Activated CD4-positive, alpha-beta T cell treated with anti-CD3 and anti-CD28 coated beads, Interleukin-2, amount 50 U/mL, for 24 hours (primary cell): ENCODE measurements around the gene METTL24.
"Not testable (repeated sequence)": the region's sequence is repeated elsewhere in the genome, so short reads cannot be mapped to it uniquely, and the experiment has no call there.

ENCODE experiments used
- DNase-seq, 2 donors: peaks; one replicate each; pipeline ENCODE4 v3.0.0-alpha.2; 2020; ENCODE audit warnings: low read depth in 1 of 2, low spot score in 1 of 2

The METTL24 gene

GRCh38 chr6:110317189-110317588, 41.0 kb downstream of the METTL24 start:
- no peak for DNase-seq

DNA sequence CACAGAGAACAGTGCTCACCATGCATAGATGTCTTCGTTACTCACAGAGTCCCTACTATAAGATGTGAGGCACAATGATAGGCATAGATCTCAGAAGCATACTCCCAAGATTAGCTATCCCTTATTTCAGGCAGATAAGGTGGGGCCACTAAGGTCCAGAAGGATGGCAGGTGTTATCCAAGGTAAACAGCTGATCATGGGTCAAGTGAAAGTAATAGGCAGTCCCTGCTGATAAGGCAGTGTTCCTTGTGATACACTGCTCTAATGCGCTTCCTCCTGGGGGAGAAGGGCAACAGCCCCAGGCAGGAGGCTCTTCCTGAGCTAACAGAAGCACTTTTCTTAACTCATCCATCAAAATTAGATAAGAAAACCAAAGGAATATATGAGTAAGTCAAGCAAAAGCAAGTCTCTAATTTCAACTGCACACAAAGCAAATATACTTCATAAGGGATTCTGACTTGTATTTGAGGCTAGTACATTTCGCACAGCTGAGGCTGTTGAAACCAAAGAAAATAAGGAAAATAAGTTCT, 42.2 kb downstream of the METTL24 start:
- DNase-seq = no peak

DNA sequence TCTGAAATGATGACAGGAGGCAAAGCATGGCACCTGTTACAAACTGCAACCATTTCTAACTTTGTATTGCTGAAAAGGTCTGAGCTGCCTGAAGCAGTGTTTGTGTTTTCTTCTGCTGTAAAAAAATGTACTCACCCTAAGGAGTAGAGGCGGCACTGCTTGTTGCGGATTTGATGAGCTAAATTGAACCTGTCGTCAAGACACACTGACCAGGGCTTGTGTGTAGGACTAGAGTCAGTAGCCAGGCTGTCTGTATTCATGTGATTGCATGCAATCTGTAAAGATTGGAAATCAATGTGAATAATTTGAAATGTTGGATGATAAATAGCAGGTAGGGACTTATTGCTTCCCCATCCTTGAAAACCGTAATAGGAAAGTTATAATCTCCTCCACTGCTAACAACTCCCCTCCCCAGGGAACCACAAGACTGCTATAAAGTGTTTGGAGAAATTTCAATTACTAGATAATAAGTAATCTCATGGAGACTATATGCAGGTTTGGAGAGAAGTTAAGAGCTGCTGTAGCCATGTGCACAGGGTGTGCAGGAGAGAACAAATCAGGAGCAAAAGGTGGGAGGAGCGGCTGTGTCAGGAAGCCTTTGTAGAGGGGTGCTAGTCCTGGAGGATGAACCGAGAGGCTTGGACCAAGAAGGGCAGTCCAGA, 42.8 kb downstream of the METTL24 start:
- no peak for DNase-seq

- no peak for DNase-seq
These were observed 47.2 kb downstream of the METTL24 start for GRCh38 chr6:110310861-110311446.

GRCh38 chr6:110309432-110309831, 48.7 kb downstream of the METTL24 start:
- DNase-seq = not testable (repeated sequence)

DNA sequence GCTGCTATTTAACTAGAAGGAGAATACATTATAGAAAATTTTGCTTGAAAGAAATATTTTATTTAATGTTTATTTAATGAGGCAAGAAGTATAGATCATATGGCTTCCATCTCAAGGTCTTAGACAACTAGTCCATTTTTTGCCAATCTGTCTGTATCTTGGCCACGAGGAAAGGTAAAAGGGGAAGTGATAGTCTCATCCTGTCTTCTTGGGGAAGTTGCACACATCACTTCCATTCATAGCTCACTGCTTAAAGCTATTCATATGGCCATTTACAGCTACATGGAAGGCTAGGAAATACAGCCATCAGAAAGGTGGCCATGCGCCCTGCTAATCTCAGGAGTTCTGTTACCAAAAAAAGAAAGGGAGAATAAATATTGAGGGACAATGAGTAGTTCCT, 50.8 kb downstream of the METTL24 start:
- no peak for DNase-seq

- not testable (repeated sequence) for DNase-seq
These were observed 52.3 kb downstream of the METTL24 start for GRCh38 chr6:110305832-110306231.

- not testable (repeated sequence) for DNase-seq
These were observed 54.5 kb downstream of the METTL24 start for GRCh38 chr6:110303692-110304091.

- DNase-seq = no peak
These were observed 59.2 kb downstream of the METTL24 start for GRCh38 chr6:110298916-110299315.

DNA sequence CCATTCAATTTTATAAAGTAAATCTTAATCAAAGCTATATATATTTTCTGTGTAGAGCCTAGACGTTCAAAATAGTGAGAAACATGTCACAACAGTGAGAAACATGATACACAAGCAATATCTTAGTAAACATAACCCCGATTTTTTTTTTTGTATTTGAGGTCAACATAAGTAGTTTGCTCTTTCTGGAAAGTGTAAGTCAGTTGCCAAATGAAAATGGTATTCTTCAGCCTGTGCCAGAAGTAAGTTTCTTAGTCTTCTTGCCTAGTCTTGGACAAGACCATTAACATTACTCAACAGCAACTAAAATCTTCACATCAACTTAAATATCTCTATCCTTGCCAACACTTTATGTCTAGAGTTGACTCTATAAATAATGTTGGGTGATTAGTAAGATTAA, 59.7 kb downstream of the METTL24 start:
- DNase-seq = no peak

- DNase-seq = no peak
These were observed 61.7 kb downstream of the METTL24 start for GRCh38 chr6:110296241-110297025.

DNA sequence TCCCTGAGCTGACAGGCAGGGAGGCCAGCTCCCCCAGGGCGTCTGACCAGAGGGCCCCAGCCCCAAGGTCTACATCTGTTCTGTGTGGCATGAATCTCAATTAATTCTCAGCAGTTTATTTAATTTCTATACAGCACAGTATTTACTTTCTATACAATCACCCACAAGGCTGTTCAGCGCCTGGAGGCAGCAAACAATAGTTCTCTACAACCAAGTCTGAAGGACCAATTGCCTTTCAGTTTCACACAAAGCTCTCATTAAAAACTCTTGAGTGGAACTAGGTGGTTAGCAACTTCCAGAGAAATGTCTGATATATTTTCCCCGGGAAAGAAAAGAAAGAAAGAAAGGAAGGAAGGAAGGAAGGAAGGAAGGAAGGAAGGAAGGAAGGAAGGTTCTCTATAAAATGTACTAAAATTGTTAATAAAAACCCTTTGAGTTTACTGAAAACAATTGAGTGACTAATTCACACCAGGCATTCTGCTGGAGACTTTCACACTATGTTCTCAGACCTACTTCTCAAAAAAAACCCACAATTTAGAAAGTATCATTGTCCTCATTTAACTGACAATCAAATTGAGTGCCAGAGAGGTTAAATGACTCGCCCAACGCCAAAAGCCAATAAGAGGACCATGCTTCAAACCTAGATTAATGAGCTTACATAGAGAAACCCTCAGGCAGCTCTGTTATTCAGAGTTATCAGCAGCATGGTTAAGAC, 62.5 kb downstream of the METTL24 start:
- no peak for DNase-seq

DNA sequence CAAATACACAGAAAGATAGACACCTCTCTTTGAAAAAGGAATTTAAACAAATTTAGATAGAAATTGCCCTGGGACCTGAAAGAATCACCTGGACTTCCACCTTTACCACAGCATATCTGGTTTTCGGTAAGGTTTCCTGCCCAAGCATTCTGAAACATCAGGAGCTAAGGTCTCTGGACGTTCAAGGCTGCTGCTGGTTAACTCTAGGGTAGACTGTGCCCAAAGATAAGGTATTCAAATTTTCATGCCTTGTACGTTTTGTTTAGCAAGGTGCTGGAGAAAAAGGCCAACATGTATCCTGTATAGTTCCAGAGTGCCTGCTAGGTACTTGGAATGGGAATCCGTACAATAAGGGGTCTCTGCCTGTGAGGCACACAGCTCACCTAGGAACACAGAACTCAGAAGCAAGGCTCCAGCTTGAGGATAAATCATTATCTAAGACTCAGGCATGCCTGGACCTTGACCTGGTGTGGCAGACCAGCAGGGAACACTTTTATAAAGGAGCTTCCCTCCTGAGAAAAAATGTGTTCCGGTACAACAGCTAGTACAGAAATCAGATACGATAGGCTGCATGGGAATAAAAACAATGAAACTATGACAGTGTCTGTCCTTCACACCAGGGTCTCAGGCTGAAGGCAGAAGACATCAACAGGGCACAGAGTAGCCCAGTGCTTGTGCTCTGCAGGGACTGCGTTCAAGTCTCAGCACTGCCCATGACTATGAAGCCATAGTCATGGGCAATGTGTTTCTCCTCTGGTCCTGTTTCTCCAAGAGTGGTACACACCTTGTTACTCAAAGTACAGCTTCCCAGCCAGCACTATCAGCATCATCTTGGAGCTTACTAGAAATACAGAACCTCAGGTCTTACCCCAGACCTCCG, 70.4 kb downstream of the METTL24 start:
- no peak for DNase-seq

GRCh38 chr6:110285306-110286060, 72.7 kb downstream of the METTL24 start:
- no peak for DNase-seq

GRCh38 chr6:110284855-110285254, 73.3 kb downstream of the METTL24 start:
- DNase-seq = no peak

DNA sequence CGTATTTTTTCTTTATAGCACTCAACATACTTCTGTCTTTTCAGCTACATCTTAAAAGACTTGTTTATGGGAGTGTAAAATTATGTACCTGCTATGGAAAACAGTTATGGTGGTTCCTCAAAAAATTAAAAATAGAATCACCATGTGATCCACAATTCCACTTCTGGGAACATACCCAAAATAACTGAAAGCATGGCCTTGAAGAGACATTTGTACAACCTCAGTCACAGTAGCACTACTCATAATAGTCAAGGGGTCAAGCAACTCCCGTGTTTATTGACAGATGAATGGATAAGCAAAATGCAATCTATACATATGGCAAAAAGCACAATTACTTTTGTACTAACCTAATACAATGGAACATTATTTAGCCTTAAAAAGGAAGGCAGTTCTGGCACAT, 74.5 kb downstream of the METTL24 start:
- DNase-seq = no peak

DNA sequence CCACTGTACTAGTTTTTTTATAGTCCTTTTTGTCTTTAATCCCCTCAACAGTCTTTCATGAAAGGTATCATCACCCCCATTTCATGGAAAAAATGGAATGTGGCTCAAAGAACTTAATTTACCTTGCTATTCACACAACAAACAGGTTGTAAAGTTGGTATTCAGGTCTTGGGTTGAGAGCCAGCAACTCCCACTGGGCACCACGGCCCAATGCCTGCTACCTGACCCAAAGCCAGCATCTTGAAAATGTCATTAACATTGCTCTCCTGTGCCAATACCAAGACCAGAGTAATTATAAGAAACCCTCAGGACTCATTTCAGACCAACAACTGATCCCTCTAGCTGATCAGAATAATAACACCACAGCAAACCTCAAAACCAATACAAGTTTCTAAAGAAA, 75.7 kb downstream of the METTL24 start:
- no peak for DNase-seq

- DNase-seq = no peak
These were observed 81.0 kb downstream of the METTL24 start for GRCh38 chr6:110277100-110277665.

DNA sequence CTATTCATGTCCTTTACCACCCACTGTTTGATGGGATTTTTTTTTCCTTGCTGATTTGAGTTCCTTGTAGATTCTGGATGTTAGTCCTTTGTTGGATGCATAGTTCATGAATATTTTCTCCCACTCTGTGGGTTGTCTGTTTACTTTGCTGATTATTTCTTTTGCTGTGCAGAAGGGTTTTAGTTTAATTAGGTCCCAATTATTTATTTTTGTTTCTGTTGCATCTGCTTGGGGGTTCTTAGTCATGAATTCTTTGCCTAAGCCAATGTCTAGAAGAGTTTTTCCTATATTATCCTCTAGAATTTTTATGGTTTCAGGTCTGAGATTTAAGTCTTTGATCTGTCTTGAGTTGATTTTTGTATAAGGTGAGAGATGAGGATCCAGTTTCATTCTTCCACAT, 85.4 kb downstream of the METTL24 start:
- not testable (repeated sequence) for DNase-seq

DNA sequence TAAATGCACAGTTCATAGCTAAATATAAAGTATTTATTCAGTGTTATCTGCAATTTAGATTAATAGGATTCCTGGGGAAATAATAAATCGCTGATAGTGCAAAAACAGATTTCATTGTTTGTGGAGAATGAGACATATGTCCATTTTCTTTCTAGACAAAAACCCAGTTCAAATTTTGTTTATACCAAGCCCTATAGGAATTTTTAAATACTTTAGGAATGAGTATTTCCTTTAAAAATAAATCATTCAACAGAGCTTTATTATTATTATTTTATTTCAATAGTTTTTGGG, 86.5 kb downstream of the METTL24 start:
- no peak for DNase-seq
